HL-60 (cell line): ENCODE measurements around the gene ITGBL1.

Experiments
- GABPA ChIP-seq: IDR thresholded peaks from 2 replicates; pipeline ENCODE4 v1.6.1; 2012; ENCODE audit warnings: low read depth
- POLR2AphosphoS5 ChIP-seq: IDR thresholded peaks from 2 replicates; pipeline ENCODE4 v1.6.1; 2012; ENCODE audit warnings: low read depth
- TF ChIP-seq, protein P1 (sequence below): IDR thresholded peaks from one replicate; pipeline ENCODE4 v1.5.1; 2011; ENCODE audit warnings: low read length, control low read depth, inconsistent platforms; ENCODE audit not compliant: insufficient read depth
- TF ChIP-seq, protein P2 (sequence below): IDR thresholded peaks from 2 replicates; pipeline ENCODE4 v1.6.1; 2012; ENCODE audit warnings: low read depth; ENCODE audit not compliant: insufficient replicate concordance

DNA sequence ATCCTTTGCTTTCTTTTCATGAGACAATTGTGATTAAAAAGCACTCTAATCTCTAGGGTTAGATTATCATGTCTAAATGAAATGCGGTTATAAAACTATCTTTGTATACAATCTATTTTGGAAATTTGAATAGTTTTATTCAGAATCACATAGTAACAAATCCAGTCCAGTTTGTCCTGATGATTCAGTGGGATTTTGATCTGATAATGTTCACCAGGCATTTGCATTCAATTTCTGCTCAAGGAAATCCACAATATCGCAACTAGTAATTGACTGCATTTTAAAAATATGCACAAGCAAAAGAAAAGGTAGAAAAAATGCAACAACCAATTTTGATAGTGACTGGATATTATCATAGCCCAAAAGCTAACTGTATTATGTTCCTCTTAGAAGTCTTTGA is 63.8 kb downstream of the ITGBL1 start:
- TF ChIP-seq POLR2AphosphoS5 (no peak), GABPA (no peak)
- TF ChIP-seq, protein P1, sequence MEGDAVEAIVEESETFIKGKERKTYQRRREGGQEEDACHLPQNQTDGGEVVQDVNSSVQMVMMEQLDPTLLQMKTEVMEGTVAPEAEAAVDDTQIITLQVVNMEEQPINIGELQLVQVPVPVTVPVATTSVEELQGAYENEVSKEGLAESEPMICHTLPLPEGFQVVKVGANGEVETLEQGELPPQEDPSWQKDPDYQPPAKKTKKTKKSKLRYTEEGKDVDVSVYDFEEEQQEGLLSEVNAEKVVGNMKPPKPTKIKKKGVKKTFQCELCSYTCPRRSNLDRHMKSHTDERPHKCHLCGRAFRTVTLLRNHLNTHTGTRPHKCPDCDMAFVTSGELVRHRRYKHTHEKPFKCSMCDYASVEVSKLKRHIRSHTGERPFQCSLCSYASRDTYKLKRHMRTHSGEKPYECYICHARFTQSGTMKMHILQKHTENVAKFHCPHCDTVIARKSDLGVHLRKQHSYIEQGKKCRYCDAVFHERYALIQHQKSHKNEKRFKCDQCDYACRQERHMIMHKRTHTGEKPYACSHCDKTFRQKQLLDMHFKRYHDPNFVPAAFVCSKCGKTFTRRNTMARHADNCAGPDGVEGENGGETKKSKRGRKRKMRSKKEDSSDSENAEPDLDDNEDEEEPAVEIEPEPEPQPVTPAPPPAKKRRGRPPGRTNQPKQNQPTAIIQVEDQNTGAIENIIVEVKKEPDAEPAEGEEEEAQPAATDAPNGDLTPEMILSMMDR: no peak
- TF ChIP-seq, protein P2, sequence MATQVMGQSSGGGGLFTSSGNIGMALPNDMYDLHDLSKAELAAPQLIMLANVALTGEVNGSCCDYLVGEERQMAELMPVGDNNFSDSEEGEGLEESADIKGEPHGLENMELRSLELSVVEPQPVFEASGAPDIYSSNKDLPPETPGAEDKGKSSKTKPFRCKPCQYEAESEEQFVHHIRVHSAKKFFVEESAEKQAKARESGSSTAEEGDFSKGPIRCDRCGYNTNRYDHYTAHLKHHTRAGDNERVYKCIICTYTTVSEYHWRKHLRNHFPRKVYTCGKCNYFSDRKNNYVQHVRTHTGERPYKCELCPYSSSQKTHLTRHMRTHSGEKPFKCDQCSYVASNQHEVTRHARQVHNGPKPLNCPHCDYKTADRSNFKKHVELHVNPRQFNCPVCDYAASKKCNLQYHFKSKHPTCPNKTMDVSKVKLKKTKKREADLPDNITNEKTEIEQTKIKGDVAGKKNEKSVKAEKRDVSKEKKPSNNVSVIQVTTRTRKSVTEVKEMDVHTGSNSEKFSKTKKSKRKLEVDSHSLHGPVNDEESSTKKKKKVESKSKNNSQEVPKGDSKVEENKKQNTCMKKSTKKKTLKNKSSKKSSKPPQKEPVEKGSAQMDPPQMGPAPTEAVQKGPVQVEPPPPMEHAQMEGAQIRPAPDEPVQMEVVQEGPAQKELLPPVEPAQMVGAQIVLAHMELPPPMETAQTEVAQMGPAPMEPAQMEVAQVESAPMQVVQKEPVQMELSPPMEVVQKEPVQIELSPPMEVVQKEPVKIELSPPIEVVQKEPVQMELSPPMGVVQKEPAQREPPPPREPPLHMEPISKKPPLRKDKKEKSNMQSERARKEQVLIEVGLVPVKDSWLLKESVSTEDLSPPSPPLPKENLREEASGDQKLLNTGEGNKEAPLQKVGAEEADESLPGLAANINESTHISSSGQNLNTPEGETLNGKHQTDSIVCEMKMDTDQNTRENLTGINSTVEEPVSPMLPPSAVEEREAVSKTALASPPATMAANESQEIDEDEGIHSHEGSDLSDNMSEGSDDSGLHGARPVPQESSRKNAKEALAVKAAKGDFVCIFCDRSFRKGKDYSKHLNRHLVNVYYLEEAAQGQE: no peak
